PC-3 (cell line): ENCODE data around the gene SUSD6. TPM values are rescaled to one million over a fixed set of nuclear protein-coding genes. Genes with fewer than 3 reads are reported as not detected.
A peak's percentile ranks its signal among the peaks of the same experiment; 100 is the strongest.
"Not testable (repeated sequence)": the region's sequence is repeated elsewhere in the genome, so short reads cannot be mapped to it uniquely, and the experiment has no call there.

Experiments
- ATAC-seq: fragments of 200-7000 bp; cut with Tn5 transposase; 2 replicates; pipeline ENCODE4 v1.9.1; 2020; ENCODE audit warnings: mild to moderate bottlenecking, moderate library complexity
- BruUV-seq: library from RNA; stranded (reverse); fragments of 400-500 nt; replicated peaks from 2 replicates; lab custom pipeline; 2021; lab: Mats Ljungman, UMichigan
- CTCF ChIA-PET: fragments of 300-600 bp; sonication (Branson Sonifier 250); formaldehyde crosslinking; loops from one replicate; lab custom pipeline; 2022; ENCODE audit warnings: antibody characterized with exemption; lab: Charles Lee
- POLR2A ChIA-PET: fragments of 300-600 bp; sonication (Branson Sonifier 250); formaldehyde crosslinking; loops from one replicate; lab custom pipeline; 2022; ENCODE audit warnings: antibody characterized with exemption; ENCODE audit not compliant: unreplicated experiment; lab: Charles Lee
- DNase-seq: peaks from one replicate; pipeline ENCODE4 v3.0.0-alpha.2; 2015
- H2AFZ ChIP-seq: fragments of 300-600 bp; sonication (generic); 2 replicates; pipeline ENCODE4 v1.6.0; 2016; ENCODE audit warnings: antibody characterized with exemption, low read length
- H3F3A ChIP-seq: fragments of 300-600 bp; sonication (generic); one replicate; pipeline ENCODE4 v1.6.0; 2017; ENCODE audit warnings: antibody characterized with exemption, low read length, control low read depth, mild to moderate bottlenecking; ENCODE audit not compliant: unreplicated experiment
- H3K27ac ChIP-seq: fragments of 300-600 bp; sonication (generic); 2 replicates; pipeline ENCODE4 v1.5.1; 2016; ENCODE audit warnings: mild to moderate bottlenecking, low read length
- H3K27me3 ChIP-seq: fragments of 300-600 bp; sonication (generic); 2 replicates; pipeline ENCODE4 v1.6.1; 2016; ENCODE audit warnings: low read length, mixed read lengths
- H3K36me3 ChIP-seq: fragments of 300-600 bp; sonication (generic); 2 replicates; pipeline ENCODE4 v1.6.1; 2016; ENCODE audit warnings: low read depth, mixed run types, low read length, mixed read lengths
- H3K4me1 ChIP-seq: fragments of 300-600 bp; sonication (generic); 2 replicates; pipeline ENCODE4 v1.5.1; 2016; ENCODE audit warnings: low read length; ENCODE audit not compliant: insufficient read depth
- H3K4me2 ChIP-seq: fragments of 300-600 bp; sonication (generic); 2 replicates; pipeline ENCODE4 v1.6.0; 2016; ENCODE audit warnings: low read length
- H3K4me3 ChIP-seq: fragments of 300-600 bp; sonication (generic); 2 replicates; pipeline ENCODE4 v1.5.1; 2016; ENCODE audit warnings: mild to moderate bottlenecking, low read length, mixed read lengths
- H3K79me2 ChIP-seq: fragments of 300-600 bp; sonication (generic); 2 replicates; pipeline ENCODE4 v1.6.1; 2017; ENCODE audit warnings: low read length, mixed read lengths
- H3K9ac ChIP-seq: fragments of 300-600 bp; sonication (generic); 2 replicates; pipeline ENCODE4 v1.6.0; 2016; ENCODE audit warnings: mild to moderate bottlenecking, low read length
- H3K9me2 ChIP-seq: fragments of 300-600 bp; sonication (generic); replicated peaks from 2 replicates; pipeline ENCODE4 v1.6.1; 2016; ENCODE audit warnings: mixed run types, low read length, mixed read lengths
- H3K9me3 ChIP-seq: fragments of 300-600 bp; sonication (generic); 2 replicates; pipeline ENCODE4 v1.6.1; 2016; ENCODE audit warnings: low read length, mixed read lengths
- H4K20me1 ChIP-seq: fragments of 300-600 bp; sonication (generic); 2 replicates; pipeline ENCODE4 v1.6.1; 2016; ENCODE audit warnings: low read length, mixed read lengths
- CTCF ChIP-seq: fragments of 300-600 bp; sonication (generic); conservative IDR thresholded peaks from 2 replicates; pipeline ENCODE4 v1.5.1; 2017; ENCODE audit warnings: antibody characterized with exemption, low read depth, mild to moderate bottlenecking, low read length
- EZH2 ChIP-seq: fragments of 300-600 bp; sonication (generic); IDR thresholded peaks from one replicate; pipeline ENCODE4 v1.6.1; 2017; ENCODE audit warnings: antibody characterized with exemption, mild to moderate bottlenecking, low read length; ENCODE audit not compliant: unreplicated experiment
- EZH2phosphoT487 ChIP-seq: fragments of 300-600 bp; sonication (generic); IDR thresholded peaks from 2 replicates; pipeline ENCODE4 v1.6.1; 2018; ENCODE audit warnings: mild to moderate bottlenecking, antibody characterized with exemption, low read length, borderline replicate concordance
- intact Hi-C: fragments of 100-400 bp; cut with micrococcal nuclease; formaldehyde crosslinking; loops from 2 replicates; pipeline ENCODE4 v1.9.0; 2023
- total RNA-seq: library from RNA; depleted of rRNA; stranded (reverse); fragments of >200 nt; gene quantifications from 2 replicates; pipeline ENCODE4 v1.2.3, GENCODE V29; 2014

SUSD6 gene
- total RNA-seq, 1 experiment from 2014 or later: 6.1 TPM

GRCh38 chr14:69593018-69593677 is 18.2 kb upstream of the SUSD6 start:
- ATAC-seq: 0 out of 2 replicates have a peak, but pooled peaks have one; percentile 18
- intact Hi-C loops: no loop called here

GRCh38 chr14:69594846-69595245 is 16.6 kb upstream of the SUSD6 start:
- H3K4me1 ChIP-seq: no peaks in the 10 kb centered on the region
- H3K27ac ChIP-seq: no peak overlapping the region
- H3K36me3 ChIP-seq: no peaks in the 10 kb centered on the region
- H2AFZ ChIP-seq: no peak overlapping the region
- no TSS peak for BruUV-seq
- POLR2A ChIA-PET: interaction anchor here (0.6 kb wide), 1 partner anchor 171 kb away, joined by 6 read pairs; no protein-coding TSS in a partner anchor
- no peaks in the 10 kb centered on the region for H3F3A ChIP-seq
- H3K4me2 ChIP-seq: no peak overlapping the region
- no peaks in the 10 kb centered on the region for H3K27me3 ChIP-seq
- H3K4me3 ChIP-seq: no peak overlapping the region
- intact Hi-C loops: no loop called here
- no peaks in the 10 kb centered on the region for H4K20me1 ChIP-seq
- DNase-seq (no peak), ATAC-seq (no peak)
- H3K9me2 ChIP-seq: no peaks in the 10 kb centered on the region
- H3K9ac ChIP-seq: no peak overlapping the region
- no peak for TF ChIP-seq EZH2phosphoT487
- TF ChIP-seq CTCF: no peak
- TF ChIP-seq EZH2: no peak
- CTCF ChIA-PET: interaction anchor here (0.7 kb wide), 1 partner anchor 12 kb away, joined by 3 read pairs; no protein-coding TSS in a partner anchor
- no peaks in the 10 kb centered on the region for H3K79me2 ChIP-seq
- no peaks in the 10 kb centered on the region for H3K9me3 ChIP-seq

More at GRCh38 chr14:69593018-69593677, 18.2 kb upstream of the SUSD6 start:
- Histone ChIP-seq H3K36me3 (no peaks in the 10 kb centered on the region), H3K9me2 (no peaks in the 10 kb centered on the region), H3K4me2 (no peak overlapping the region), H3K4me1 (no peaks in the 10 kb centered on the region), H3K9ac (no peak overlapping the region), H3F3A (no peaks in the 10 kb centered on the region), H4K20me1 (no peaks in the 10 kb centered on the region), H3K79me2 (no peaks in the 10 kb centered on the region), H3K4me3 (no peak overlapping the region), H3K27ac (no peak overlapping the region), H2AFZ (no peak overlapping the region), H3K9me3 (no peaks in the 10 kb centered on the region), H3K27me3 (no peaks in the 10 kb centered on the region)
- ChIA-PET CTCF (interaction anchor here (1.0 kb wide), 1 partner anchor 8 kb away, joined by 7 read pairs; no protein-coding TSS in a partner anchor), POLR2A (interaction anchor here (0.6 kb wide), 1 partner anchor 111 kb away, joined by 3 read pairs; no protein-coding TSS in a partner anchor)
- BruUV-seq: no TSS peak
- DNase-seq: no peak
- TF ChIP-seq CTCF (no peak), EZH2 (no peak), EZH2phosphoT487 (no peak)

GRCh38 chr14:69595336-69595735 is 16.1 kb upstream of the SUSD6 start:
- Histone ChIP-seq H3K9me2 (no peaks in the 10 kb centered on the region), H2AFZ (no peak overlapping the region), H3K27ac (no peak overlapping the region), H3K9me3 (no peaks in the 10 kb centered on the region), H4K20me1 (no peaks in the 10 kb centered on the region), H3K4me2 (no peak overlapping the region), H3K9ac (no peak overlapping the region), H3K4me1 (no peaks in the 10 kb centered on the region), H3F3A (no peaks in the 10 kb centered on the region), H3K36me3 (no peaks in the 10 kb centered on the region), H3K4me3 (no peak overlapping the region), H3K79me2 (no peaks in the 10 kb centered on the region), H3K27me3 (no peaks in the 10 kb centered on the region)
- DNase-seq (no peak), ATAC-seq (no peak)
- CTCF ChIA-PET: no interaction called here
- POLR2A ChIA-PET: no interaction called here
- intact Hi-C loops: no loop called here
- no TSS peak for BruUV-seq
- TF ChIP-seq EZH2 (no peak), EZH2phosphoT487 (no peak), CTCF (no peak)

GRCh38 chr14:69599431-69599830 is 12.0 kb upstream of the SUSD6 start:
- H3K27me3 ChIP-seq, H3F3A ChIP-seq, H3K79me2 ChIP-seq, H4K20me1 ChIP-seq, H3K4me3 ChIP-seq, H3K4me1 ChIP-seq, H2AFZ ChIP-seq, DNase-seq, H3K9me2 ChIP-seq, BruUV-seq, H3K4me2 ChIP-seq, POLR2A ChIA-PET, ATAC-seq, H3K36me3 ChIP-seq, H3K9me3 ChIP-seq, intact Hi-C loops, H3K27ac ChIP-seq, H3K9ac ChIP-seq: not testable (repeated sequence)
- CTCF ChIA-PET: interaction anchor here (1.0 kb wide), 1 partner anchor 128 kb away, joined by 3 read pairs; no protein-coding TSS in a partner anchor
